GM12874 (cell line): ENCODE results near the gene DIDO1.

Source experiments
- CTCF ChIP-seq: IDR thresholded peaks from 2 replicates; pipeline ENCODE4 v1.5.1; 2011; ENCODE audit warnings: low read depth, mild to moderate bottlenecking, control low read depth, low read length, moderate library complexity; ENCODE audit not compliant: insufficient read depth

The DIDO1 gene

GRCh38 chr20:62926229-62927127, at the start of gene DIDO1:
TSS of gene DIDO1 (minus strand) at chr20:62926505.
- TF ChIP-seq CTCF, result peak; percentile 63; the same call in 1 of the 2 replicates

- TF ChIP-seq CTCF, result no peak
Measured at GRCh38 chr20:62975251-62975760, 49.0 kb upstream of the DIDO1 start.

- no peak for TF ChIP-seq CTCF
Measured at GRCh38 chr20:62972845-62973745, 46.8 kb upstream of the DIDO1 start.

- peak; percentile 98 for TF ChIP-seq CTCF
Measured at GRCh38 chr20:62971950-62972844, 45.9 kb upstream of the DIDO1 start.

GRCh38 chr20:62971211-62971949, 45.1 kb upstream of the DIDO1 start:
- TF ChIP-seq CTCF, result no peak

GRCh38 chr20:62970307-62971210, 44.3 kb upstream of the DIDO1 start:
- no peak for TF ChIP-seq CTCF
